Upper lobe of right lung (tissue), 1 donor: ENCODE measurements around the gene AIF1L. TPM values are rescaled to one million over a fixed set of nuclear protein-coding genes. Genes with fewer than 3 reads are reported as not detected.

ENCODE experiments used
- ATAC-seq: fragments of 200-7000 bp; cut with Tn5 transposase; one replicate; pipeline ENCODE4 v1.9.1; 2020; ENCODE audit warnings: mild to moderate bottlenecking, moderate library complexity
- DNase-seq: peaks from one replicate; pipeline ENCODE4 v3.0.0-alpha.2; 2020
- H3K27ac ChIP-seq: fragments of 200-600 bp; one replicate; pipeline ENCODE4 v1.8.0; 2022
- H3K27me3 ChIP-seq: fragments of 200-600 bp; one replicate; pipeline ENCODE4 v1.8.0; 2022; ENCODE audit warnings: mild to moderate bottlenecking
- H3K36me3 ChIP-seq: fragments of 200-600 bp; one replicate; pipeline ENCODE4 v1.8.0; 2022
- H3K4me1 ChIP-seq: fragments of 200-600 bp; one replicate; pipeline ENCODE4 v1.8.0; 2022
- H3K4me3 ChIP-seq: fragments of 200-600 bp; one replicate; pipeline ENCODE4 v1.8.0; 2022; ENCODE audit warnings: mild to moderate bottlenecking
- H3K9me3 ChIP-seq: fragments of 200-600 bp; one replicate; pipeline ENCODE4 v1.8.0; 2022
- intact Hi-C: fragments of 100-400 bp; cut with DNase I; formaldehyde crosslinking; loops from one replicate; pipeline ENCODE4 v1.11.0; 2022
- total RNA-seq: library from RNA; stranded (reverse); fragmentation: NEBNext Ultra II Directional; extraction: Animal tissue kit (Norgen Biotek cat#: 25700); gene quantifications from one replicate; pipeline ENCODE4 v1.2.1, GENCODE V29; 2021
- TF ChIP-seq, protein P1 (sequence below): fragments of 200-600 bp; IDR thresholded peaks from one replicate; pipeline ENCODE4 v1.8.0; 2022; ENCODE audit warnings: antibody characterized with exemption
- donor health status: DM: no; HTN: yes; CAD: no; lungs with severe emphysema.

AIF1L gene
- total RNA-seq, 1 donor from 2014 or later = 12.3 TPM

DNA sequence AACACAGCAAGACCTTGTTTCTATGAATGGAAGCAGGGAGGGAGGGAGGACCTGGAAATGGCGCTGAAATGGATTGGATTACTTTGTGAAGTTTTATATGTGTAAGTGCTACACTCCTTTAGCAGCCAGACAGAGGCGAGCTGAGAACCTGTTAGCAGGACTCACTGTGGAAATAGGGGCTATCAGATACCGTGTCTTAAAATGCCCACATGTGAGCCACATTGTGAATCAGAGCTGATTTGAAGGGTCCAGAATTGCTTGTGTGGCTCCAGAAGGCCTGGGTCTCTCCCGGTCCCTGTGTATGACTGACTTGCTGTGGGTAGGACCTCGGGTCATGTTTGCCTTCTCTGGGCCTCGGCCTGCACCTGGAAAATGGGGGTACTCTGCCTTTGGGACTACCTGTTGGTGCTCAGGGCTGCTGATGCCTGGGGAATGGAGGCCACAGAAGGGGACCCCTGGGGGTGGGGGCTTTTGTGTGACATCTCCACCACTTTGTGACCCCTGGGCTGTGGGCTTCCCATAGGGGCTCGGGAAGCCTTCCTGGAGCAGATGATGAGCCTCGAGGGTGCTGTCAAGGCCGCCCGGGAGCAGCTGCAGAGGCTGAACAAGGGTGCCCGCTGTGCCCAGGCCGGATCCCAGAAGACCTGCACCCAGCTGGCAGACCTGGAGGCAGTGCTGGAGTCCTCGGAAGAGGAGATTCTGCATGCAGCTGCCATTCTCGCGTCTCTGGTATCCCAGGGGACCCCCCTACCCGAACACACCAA, 24.0 kb upstream of the AIF1L start:
- no peaks in the 10 kb centered on the region for H3K27me3 ChIP-seq
- no peak overlapping the region for H3K27ac ChIP-seq
- H3K9me3 ChIP-seq = no peaks in the 10 kb centered on the region
- intact Hi-C loops = no loop called here
- H3K4me3 ChIP-seq = no peak overlapping the region
- DNase-seq (no peak), ATAC-seq (no peak)
- H3K4me1 ChIP-seq = no peaks in the 10 kb centered on the region
- TF ChIP-seq, protein P1, sequence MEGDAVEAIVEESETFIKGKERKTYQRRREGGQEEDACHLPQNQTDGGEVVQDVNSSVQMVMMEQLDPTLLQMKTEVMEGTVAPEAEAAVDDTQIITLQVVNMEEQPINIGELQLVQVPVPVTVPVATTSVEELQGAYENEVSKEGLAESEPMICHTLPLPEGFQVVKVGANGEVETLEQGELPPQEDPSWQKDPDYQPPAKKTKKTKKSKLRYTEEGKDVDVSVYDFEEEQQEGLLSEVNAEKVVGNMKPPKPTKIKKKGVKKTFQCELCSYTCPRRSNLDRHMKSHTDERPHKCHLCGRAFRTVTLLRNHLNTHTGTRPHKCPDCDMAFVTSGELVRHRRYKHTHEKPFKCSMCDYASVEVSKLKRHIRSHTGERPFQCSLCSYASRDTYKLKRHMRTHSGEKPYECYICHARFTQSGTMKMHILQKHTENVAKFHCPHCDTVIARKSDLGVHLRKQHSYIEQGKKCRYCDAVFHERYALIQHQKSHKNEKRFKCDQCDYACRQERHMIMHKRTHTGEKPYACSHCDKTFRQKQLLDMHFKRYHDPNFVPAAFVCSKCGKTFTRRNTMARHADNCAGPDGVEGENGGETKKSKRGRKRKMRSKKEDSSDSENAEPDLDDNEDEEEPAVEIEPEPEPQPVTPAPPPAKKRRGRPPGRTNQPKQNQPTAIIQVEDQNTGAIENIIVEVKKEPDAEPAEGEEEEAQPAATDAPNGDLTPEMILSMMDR = no peak
- H3K36me3 ChIP-seq = no peaks in the 10 kb centered on the region

DNA sequence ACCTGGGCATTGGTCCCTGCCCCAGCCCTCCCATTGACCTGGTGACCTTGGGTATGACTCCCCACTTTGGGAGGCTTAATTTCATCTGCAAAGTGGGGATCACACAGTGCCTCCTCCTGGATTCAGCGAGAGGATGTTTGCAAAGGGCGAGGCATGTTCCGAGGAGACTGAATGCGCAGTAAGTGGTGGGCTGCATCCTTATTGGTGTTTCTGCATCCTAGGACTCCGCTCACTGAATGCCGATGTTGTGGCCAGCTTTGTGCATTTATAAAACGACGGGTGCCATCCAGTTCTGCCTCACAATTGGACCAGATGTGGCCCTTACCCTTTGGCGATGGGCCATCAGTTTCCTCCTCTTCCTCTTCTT, 23.5 kb upstream of the AIF1L start:
- Histone ChIP-seq H3K36me3 (no peaks in the 10 kb centered on the region), H3K4me3 (no peak overlapping the region)
- intact Hi-C loops = no loop called here

DNA sequence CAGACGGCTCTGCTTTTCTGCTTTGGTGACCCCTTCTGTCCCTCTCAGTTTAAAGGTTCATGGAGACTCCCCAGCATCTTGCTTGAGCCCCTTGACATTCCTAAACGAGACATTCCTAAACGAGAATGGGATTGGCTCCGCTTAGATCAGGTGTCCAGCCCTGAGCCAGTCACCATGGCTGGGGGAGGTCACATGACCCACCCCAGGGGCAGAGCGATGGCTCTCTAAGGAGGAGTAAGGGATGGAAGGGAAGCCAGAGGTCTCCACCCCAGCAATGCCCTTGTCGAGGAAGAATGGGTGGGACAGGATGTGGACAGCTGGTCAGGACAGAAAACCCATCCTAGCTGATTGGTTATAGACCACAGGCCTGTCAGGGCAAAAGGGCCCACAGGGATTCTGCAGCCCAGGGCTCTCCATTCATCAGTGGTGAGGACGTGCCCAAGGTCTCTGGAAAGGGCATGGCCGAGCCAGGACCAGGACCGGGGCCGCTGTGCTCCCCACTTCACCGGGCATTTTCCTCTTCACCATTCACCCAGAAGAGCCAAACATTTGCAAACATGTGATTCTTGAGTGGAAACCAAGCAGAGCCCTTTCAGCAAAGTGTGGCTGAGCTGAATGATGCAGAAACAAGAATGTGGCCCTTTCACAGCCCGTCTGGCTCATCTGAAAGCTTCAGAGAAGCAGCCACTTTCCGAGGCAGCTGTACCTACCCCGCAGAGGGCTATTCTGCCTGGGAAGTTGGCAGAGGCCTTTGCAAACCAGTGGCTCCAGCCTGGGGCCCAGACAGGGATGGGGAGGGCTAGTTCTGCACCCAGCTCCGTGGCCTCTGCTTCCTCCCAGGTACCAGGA, 19.8 kb upstream of the AIF1L start:
- H3K27me3 ChIP-seq = no peaks in the 10 kb centered on the region
- H3K4me3 ChIP-seq = no peak overlapping the region
- no peak for ATAC-seq
- DNase-seq = no peak
- no peak overlapping the region for H3K27ac ChIP-seq
- intact Hi-C loops = no loop called here
- H3K36me3 ChIP-seq = no peaks in the 10 kb centered on the region
- no peaks in the 10 kb centered on the region for H3K4me1 ChIP-seq
- H3K9me3 ChIP-seq = no peaks in the 10 kb centered on the region
- TF ChIP-seq, protein P1 = no peak

More for the DNA sequence above, 23.5 kb upstream of the AIF1L start:
- Histone ChIP-seq H3K27me3 (no peaks in the 10 kb centered on the region), H3K27ac (no peak overlapping the region), H3K9me3 (no peaks in the 10 kb centered on the region), H3K4me1 (no peaks in the 10 kb centered on the region)
- DNase-seq = no peak
- TF ChIP-seq, protein P1 = no peak
- no peak for ATAC-seq

DNA sequence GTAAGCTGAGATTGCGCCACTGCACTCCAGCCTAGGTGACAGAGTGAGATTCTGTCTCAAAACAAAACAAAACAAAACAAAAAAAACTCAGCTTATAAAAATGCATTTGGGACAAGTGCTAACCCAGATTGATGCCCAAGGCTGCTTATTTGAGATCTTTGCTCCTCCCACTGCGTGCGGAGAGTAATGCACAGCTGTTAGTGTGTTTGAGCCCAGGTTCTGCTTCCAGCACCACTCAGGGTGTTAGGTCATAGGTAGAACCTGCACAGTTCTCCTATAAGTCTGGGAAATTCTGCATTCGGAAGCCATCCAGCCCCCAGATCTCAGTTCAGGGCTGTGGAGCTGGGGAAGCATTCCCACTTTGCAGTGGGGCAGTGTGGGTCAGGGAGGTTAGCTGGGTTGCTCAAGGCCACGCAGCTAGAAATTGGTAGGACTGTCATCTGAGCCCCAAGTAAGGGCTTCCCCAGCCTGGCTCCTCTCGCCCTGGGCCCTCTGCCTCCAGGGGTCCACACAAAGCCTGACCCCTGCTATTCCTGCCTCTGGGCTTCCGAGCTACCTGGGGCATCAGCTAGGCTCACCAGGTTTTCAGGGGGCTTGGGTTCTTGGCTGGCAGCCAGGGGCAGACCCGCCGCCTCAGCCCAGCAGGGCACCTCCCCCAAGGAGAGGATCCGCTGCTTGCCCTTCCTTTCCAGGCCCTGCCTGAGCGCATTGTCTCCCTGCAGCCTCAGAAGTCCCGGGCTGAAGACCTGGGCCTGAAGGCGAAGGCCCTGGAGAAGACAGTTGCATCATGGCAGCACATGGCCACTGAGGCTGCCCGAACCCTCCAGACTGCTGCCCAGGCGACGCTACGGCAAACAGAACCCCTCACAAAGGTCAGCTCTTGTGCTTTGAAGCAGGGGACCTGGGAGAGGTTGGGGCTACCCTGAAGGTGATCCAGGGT, 17.6 kb upstream of the AIF1L start:
- Histone ChIP-seq H3K4me3 (no peak overlapping the region), H3K27ac (no peak overlapping the region), H3K4me1 (no peaks in the 10 kb centered on the region), H3K36me3 (no peaks in the 10 kb centered on the region), H3K27me3 (no peaks in the 10 kb centered on the region), H3K9me3 (no peaks in the 10 kb centered on the region)
- DNase-seq = no peak
- ATAC-seq = no peak
- intact Hi-C loops = no loop called here
- TF ChIP-seq, protein P1 = no peak

DNA sequence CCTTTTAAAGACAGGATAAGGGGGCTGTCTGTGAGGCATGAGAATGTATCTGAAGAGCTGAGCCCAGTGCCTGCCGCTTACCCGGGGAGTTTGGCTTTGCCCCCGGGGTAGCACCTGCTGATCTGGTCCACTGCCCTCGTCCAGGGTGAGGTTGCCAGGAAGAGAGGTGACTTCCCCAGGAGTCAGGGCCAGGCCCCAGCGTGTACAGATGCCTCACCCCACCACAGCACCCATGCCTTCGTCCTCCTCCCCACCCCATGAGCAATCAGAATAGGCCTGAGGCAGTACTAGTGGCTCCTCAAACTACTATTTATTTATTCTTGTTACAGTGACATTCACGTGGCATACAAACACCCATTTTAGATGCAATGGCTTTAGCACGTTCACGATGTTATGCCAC, 15.7 kb upstream of the AIF1L start:
- Histone ChIP-seq H3K36me3 (no peaks in the 10 kb centered on the region), H3K4me1 (no peaks in the 10 kb centered on the region), H3K27me3 (no peaks in the 10 kb centered on the region), H3K9me3 (no peaks in the 10 kb centered on the region), H3K27ac (no peak overlapping the region), H3K4me3 (no peak overlapping the region)
- no peak for DNase-seq
- TF ChIP-seq, protein P1 = no peak
- ATAC-seq = no peak
- intact Hi-C loops = no loop called here
